ENCODE data around the gene SPSB1. TPM values are rescaled to one million over a fixed set of nuclear protein-coding genes. Genes with fewer than 3 reads are reported as not detected.

SPSB1 gene
- total and polyA plus RNA-seq, 2 experiments from 2014 or later: 13.5 to 22.7 TPM

- WGBS, 2 experiments (ENCODE audit: low coverage in 1 of 2, low lambda C conversion rate in 2 of 2, missing lambda C conversion rate in 2 of 2): 84 to 86% methylated on average over 11 of the region's 11 CpGs
- peaks cover 16% of the 10 kb centered on the region; the same call in 1 of the 2 replicates for H3F3A ChIP-seq (ENCODE audit: insufficient read depth)
- peaks cover 26% of the 10 kb centered on the region for H3K4me1 ChIP-seq (ENCODE audit: insufficient read depth)
- H3K27me3 ChIP-seq (replicated peaks; ENCODE audit: insufficient read depth): no peaks in the 10 kb centered on the region
- TF ChIP-seq EZH2phosphoT487 (IDR thresholded peaks at IDR 0.05; ENCODE audit: insufficient read depth, low read depth) (no peak), EZH2 (IDR thresholded peaks at IDR 0.05; ENCODE audit: insufficient read depth, poor library complexity, severe bottlenecking) (no peak)
- H3K36me3 ChIP-seq (ENCODE audit: low read depth): no peaks in the 10 kb centered on the region
- H3K9me3 ChIP-seq (ENCODE audit: low read depth): no peaks in the 10 kb centered on the region
- H4K20me1 ChIP-seq (ENCODE audit: insufficient read depth): no peaks in the 10 kb centered on the region
- H2AFZ ChIP-seq: no peak overlapping the region
- DNase-seq: no peak
- peaks cover 98% of the 10 kb centered on the region for H3K79me2 ChIP-seq (ENCODE audit: insufficient read depth)
- in situ Hi-C loops (cut with MboI): no loop called here
- H3K4me3 ChIP-seq: no peak overlapping the region
- no peaks in the 10 kb centered on the region for H3K9me2 ChIP-seq (ENCODE audit: insufficient read depth)
- peak overlapping the region; percentile 77 for H3K9ac ChIP-seq
- H3K4me2 ChIP-seq (ENCODE audit: unreplicated experiment): peak overlapping the region; percentile 30
- peak overlapping the region; percentile 74 for H3K27ac ChIP-seq
Observed at GRCh38 chr1:9314711-9315379, 22.2 kb downstream of the SPSB1 start.

GRCh38 chr1:9315411-9316079 is 22.9 kb downstream of the SPSB1 start:
- in situ Hi-C loops (cut with MboI): no loop called here
- TF ChIP-seq EZH2phosphoT487 (IDR thresholded peaks at IDR 0.05; ENCODE audit: insufficient read depth, low read depth) (no peak), EZH2 (IDR thresholded peaks at IDR 0.05; ENCODE audit: insufficient read depth, poor library complexity, severe bottlenecking) (no peak)
- Histone ChIP-seq H3K9ac (peak overlapping the region; percentile 77), H2AFZ (no peak overlapping the region), H3K9me2 (ENCODE audit: insufficient read depth) (no peaks in the 10 kb centered on the region), H3K79me2 (ENCODE audit: insufficient read depth) (peaks cover 98% of the 10 kb centered on the region), H3K36me3 (ENCODE audit: low read depth) (no peaks in the 10 kb centered on the region), H3K4me3 (no peak overlapping the region), H3K9me3 (ENCODE audit: low read depth) (no peaks in the 10 kb centered on the region), H3K4me2 (ENCODE audit: unreplicated experiment) (peak overlapping the region; percentile 30), H4K20me1 (ENCODE audit: insufficient read depth) (no peaks in the 10 kb centered on the region), H3K27me3 (replicated peaks; ENCODE audit: insufficient read depth) (no peaks in the 10 kb centered on the region), H3K4me1 (ENCODE audit: insufficient read depth) (peaks cover 26% of the 10 kb centered on the region), H3K27ac (peak overlapping the region; percentile 74), H3F3A (ENCODE audit: insufficient read depth) (peaks cover 17% of the 10 kb centered on the region; the same call in 1 of the 2 replicates)
- 25 to 28% methylated on average over 20 of the region's 20 CpGs for WGBS, 2 experiments (ENCODE audit: low coverage in 1 of 2, low lambda C conversion rate in 2 of 2, missing lambda C conversion rate in 2 of 2)
- DNase-seq: peak; percentile 95

GRCh38 chr1:9316080-9316444 is 23.4 kb downstream of the SPSB1 start:
- Histone ChIP-seq H3K27ac (peak overlapping the region; percentile 74), H3K9ac (peak overlapping the region; percentile 77), H3K9me3 (ENCODE audit: low read depth) (no peaks in the 10 kb centered on the region), H3K4me1 (ENCODE audit: insufficient read depth) (peaks cover 31% of the 10 kb centered on the region), H3K36me3 (ENCODE audit: low read depth) (no peaks in the 10 kb centered on the region), H4K20me1 (ENCODE audit: insufficient read depth) (no peaks in the 10 kb centered on the region), H3K27me3 (replicated peaks; ENCODE audit: insufficient read depth) (no peaks in the 10 kb centered on the region), H3K4me3 (no peak overlapping the region), H3K79me2 (ENCODE audit: insufficient read depth) (peaks cover 98% of the 10 kb centered on the region), H3F3A (ENCODE audit: insufficient read depth) (peaks cover 22% of the 10 kb centered on the region; the same call in 1 of the 2 replicates), H3K4me2 (ENCODE audit: unreplicated experiment) (peak overlapping the region; percentile 30), H2AFZ (no peak overlapping the region), H3K9me2 (ENCODE audit: insufficient read depth) (no peaks in the 10 kb centered on the region)
- in situ Hi-C loops (cut with MboI): no loop called here
- TF ChIP-seq EZH2 (IDR thresholded peaks at IDR 0.05; ENCODE audit: insufficient read depth, poor library complexity, severe bottlenecking) (no peak), EZH2phosphoT487 (IDR thresholded peaks at IDR 0.05; ENCODE audit: insufficient read depth, low read depth) (no peak)
- peak; percentile 41 for DNase-seq
- WGBS, 2 experiments (ENCODE audit: low coverage in 1 of 2, low lambda C conversion rate in 2 of 2, missing lambda C conversion rate in 2 of 2): 24 to 35% methylated on average over 7 of the region's 7 CpGs

DNA sequence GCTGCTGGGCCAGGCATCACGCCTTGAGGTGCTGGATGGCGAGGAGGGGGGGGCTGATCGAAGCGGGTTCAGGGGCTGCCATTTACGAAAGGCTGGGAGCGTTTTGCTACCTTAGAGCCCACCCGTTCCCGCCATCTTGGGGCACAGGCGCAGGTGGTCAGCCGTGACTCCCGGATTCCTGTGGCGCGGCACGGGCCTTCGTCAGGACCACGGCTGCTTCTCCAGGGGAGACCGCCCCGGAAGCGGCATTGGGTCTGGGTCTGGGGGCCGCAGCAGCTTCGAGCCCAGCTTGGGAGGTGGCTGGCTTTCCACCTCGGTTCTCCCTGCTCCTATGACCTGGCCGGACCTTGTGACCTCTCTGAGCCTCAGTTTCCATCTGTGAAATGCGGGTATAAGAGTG is 23.8 kb downstream of the SPSB1 start:
- in situ Hi-C loops (cut with MboI): no loop called here
- peak overlapping the region; percentile 74; the same call in 1 of the 2 replicates for H3K27ac ChIP-seq

More for the DNA sequence above, 23.8 kb downstream of the SPSB1 start:
- peaks cover 35% of the 10 kb centered on the region for H3K4me1 ChIP-seq (ENCODE audit: insufficient read depth)
- no peak for DNase-seq
- peaks cover 97% of the 10 kb centered on the region for H3K79me2 ChIP-seq (ENCODE audit: insufficient read depth)
- peaks cover 25% of the 10 kb centered on the region; the same call in 1 of the 2 replicates for H3F3A ChIP-seq (ENCODE audit: insufficient read depth)
- H2AFZ ChIP-seq: no peak overlapping the region
- no peak overlapping the region for H3K4me2 ChIP-seq (ENCODE audit: unreplicated experiment)
- H3K4me3 ChIP-seq: no peak overlapping the region
- 96 to 97% methylated on average over 23 to 24 of the region's 24 CpGs for WGBS, 2 experiments (ENCODE audit: low coverage in 1 of 2, low lambda C conversion rate in 2 of 2, missing lambda C conversion rate in 2 of 2)
- no peaks in the 10 kb centered on the region for H3K27me3 ChIP-seq (replicated peaks; ENCODE audit: insufficient read depth)
- H3K9me2 ChIP-seq (ENCODE audit: insufficient read depth): no peaks in the 10 kb centered on the region
- H3K9ac ChIP-seq: peak overlapping the region; percentile 77; the same call in 1 of the 2 replicates
- H3K36me3 ChIP-seq (ENCODE audit: low read depth): no peaks in the 10 kb centered on the region
- H3K9me3 ChIP-seq (ENCODE audit: low read depth): no peaks in the 10 kb centered on the region
- no peak for TF ChIP-seq EZH2 (IDR thresholded peaks at IDR 0.05; ENCODE audit: insufficient read depth, poor library complexity, severe bottlenecking)
- TF ChIP-seq EZH2phosphoT487 (IDR thresholded peaks at IDR 0.05; ENCODE audit: insufficient read depth, low read depth): no peak
- no peaks in the 10 kb centered on the region for H4K20me1 ChIP-seq (ENCODE audit: insufficient read depth)
